SK-N-SH (cell line): Measurements from ENCODE around the gene TYMS. TPM values are rescaled to one million over a fixed set of nuclear protein-coding genes. Genes with fewer than 3 reads are reported as not detected.

ENCODE experiments used
- CTCF ChIA-PET: fragments of 300-600, 350-600 bp; formaldehyde crosslinking; extraction: SDS; loops from one replicate; lab custom pipeline; 2021; lab: Yijun Ruan, JAX
- POLR2A ChIA-PET: fragments of 350-600 bp; sonication (Branson Sonifier 250); formaldehyde crosslinking; extraction: SDS; loops from one replicate; lab custom pipeline; 2020; ENCODE audit warnings: antibody characterized with exemption, inconsistent platforms; lab: Yijun Ruan, JAX
- DNase-seq: peaks from one replicate; pipeline ENCODE4 v3.0.0; 2012
- H2AFZ ChIP-seq: fragments of 200-600 bp; sonication (generic); 2 replicates; pipeline ENCODE4 v1.8.1; 2016; ENCODE audit warnings: antibody characterized with exemption, mild to moderate bottlenecking, low read depth
- H3F3A ChIP-seq: fragments of 200-600 bp; sonication (generic); replicated peaks from 2 replicates; pipeline ENCODE3; 2016; ENCODE audit warnings: antibody characterized with exemption, mild to moderate bottlenecking; ENCODE audit not compliant: insufficient read depth
- H3K27ac ChIP-seq, 2 experiments: fragments of 200-500 bp in 1 of 2; fragments of 200-600 bp in 1 of 2; sonication (Bioruptor generic) in 1 of 2; sonication (generic), shearing (Covaris generic) in 1 of 2; 2 replicates each; pipeline versions ENCODE4 v1.5.1 to v1.6.1; 2014 to 2016; ENCODE audit warnings: low read depth in 2 of 2, inconsistent platforms in 1 of 2, low read length in 1 of 2, mild to moderate bottlenecking in 1 of 2, mixed read lengths in 1 of 2
- H3K27me3 ChIP-seq: fragments of 200-600 bp; sonication (generic), shearing (Covaris generic); 2 replicates; pipeline ENCODE4 v1.6.1; 2016; ENCODE audit warnings: mixed run types; ENCODE audit not compliant: insufficient read depth
- H3K36me3 ChIP-seq, 2 experiments: fragments of 200-500 bp in 1 of 2; fragments of 200-600 bp in 1 of 2; sonication (Bioruptor generic) in 1 of 2; sonication (generic) in 1 of 2; replicated peaks in 1 of 2; 2 replicates each; pipeline versions ENCODE3 to v1.5.1; 2014 to 2016; ENCODE audit warnings: low read length in 1 of 2, mild to moderate bottlenecking in 1 of 2; ENCODE audit not compliant: insufficient read depth in 2 of 2, control insufficient read depth in 1 of 2
- H3K4me1 ChIP-seq, 2 experiments: fragments of 200-500 bp in 1 of 2; fragments of 200-600 bp in 1 of 2; sonication (Bioruptor generic) in 1 of 2; sonication (generic), shearing (Covaris generic) in 1 of 2; 2 replicates each; pipeline versions ENCODE4 v1.5.1 to v1.6.1; 2014 to 2016; ENCODE audit warnings: low read depth in 1 of 2, low read length in 1 of 2, mixed run types in 1 of 2; ENCODE audit not compliant: insufficient read depth in 2 of 2, control insufficient read depth in 1 of 2
- H3K4me2 ChIP-seq: fragments of 200-600 bp; sonication (generic), shearing (Covaris generic); 2 replicates; pipeline ENCODE4 v1.6.1; 2017; ENCODE audit warnings: mixed run types
- H3K4me3 ChIP-seq, 2 experiments: fragments of 200-500 bp in 1 of 2; fragments of 200-600 bp in 1 of 2; sonication (Bioruptor generic) in 1 of 2; sonication (generic), shearing (Covaris generic) in 1 of 2; 2 replicates each; pipeline versions ENCODE4 v1.5.1 to v1.8.1; 2014 to 2016; ENCODE audit warnings: low read depth in 2 of 2, inconsistent platforms in 1 of 2, low read length in 1 of 2, mild to moderate bottlenecking in 1 of 2, mixed read lengths in 1 of 2, moderate library complexity in 1 of 2
- H3K79me2 ChIP-seq: fragments of 200-600 bp; sonication (generic); 2 replicates; pipeline ENCODE4 v1.8.1; 2017; ENCODE audit warnings: mild to moderate bottlenecking; ENCODE audit not compliant: insufficient read depth
- H3K9ac ChIP-seq: fragments of 200-600 bp; sonication (generic); 2 replicates; pipeline ENCODE4 v1.6.1; 2017; ENCODE audit warnings: mixed run types
- H3K9me2 ChIP-seq: fragments of 200-600 bp; sonication (generic); 2 replicates; pipeline ENCODE4 v1.6.1; 2017; ENCODE audit warnings: mixed run types
- H3K9me3 ChIP-seq: fragments of 200-600 bp; sonication (generic); 2 replicates; pipeline ENCODE4 v1.6.1; 2017; ENCODE audit warnings: mixed run types, mild to moderate bottlenecking, moderate library complexity
- H4K20me1 ChIP-seq: fragments of 200-600 bp; sonication (generic); 2 replicates; pipeline ENCODE4 v1.6.1; 2017; ENCODE audit warnings: mild to moderate bottlenecking, mixed run types; ENCODE audit not compliant: insufficient read depth
- CHD2 ChIP-seq: fragments of 150-350 bp; IDR thresholded peaks from 2 replicates; pipeline ENCODE4 v1.6.1; 2018; ENCODE audit warnings: low read length; ENCODE audit not compliant: partially characterized antibody
- CTCF ChIP-seq: fragments of 200-600 bp; sonication (generic); IDR thresholded peaks from 2 replicates; pipeline ENCODE4 v1.6.1; 2017; ENCODE audit warnings: antibody characterized with exemption, mild to moderate bottlenecking, moderate library complexity
- ELF1 ChIP-seq: IDR thresholded peaks from 2 replicates; pipeline ENCODE4 v1.4.0; 2012
- FOXJ3 ChIP-seq: sonication (generic); formaldehyde crosslinking; IDR thresholded peaks from 2 replicates; pipeline ENCODE4 v1.5.1; 2020; ENCODE audit warnings: mild to moderate bottlenecking, missing genetic modification reagents
- GABPA ChIP-seq: IDR thresholded peaks from 2 replicates; pipeline ENCODE4 v1.4.0; 2012; ENCODE audit warnings: low read depth, mild to moderate bottlenecking
- JUND ChIP-seq: IDR thresholded peaks from 2 replicates; pipeline ENCODE4 v1.4.0; 2012
- PBX3 ChIP-seq: IDR thresholded peaks from 2 replicates; pipeline ENCODE4; 2012
- POLR2AphosphoS5 ChIP-seq: IDR thresholded peaks from 2 replicates; pipeline ENCODE4 v1.6.1; 2012; ENCODE audit warnings: low read depth, low read length
- RAD21 ChIP-seq: IDR thresholded peaks from 2 replicates; pipeline ENCODE4 v1.6.1; 2012; ENCODE audit warnings: mild to moderate bottlenecking, low read length
- RCOR1 ChIP-seq: fragments of 150-350 bp; IDR thresholded peaks from 2 replicates; pipeline ENCODE4 v1.6.1; 2017; ENCODE audit warnings: antibody characterized with exemption, low read length
- REST ChIP-seq: IDR thresholded peaks from 2 replicates; pipeline ENCODE4 v1.6.1; 2012; ENCODE audit warnings: mild to moderate bottlenecking, low read depth, low read length, moderate library complexity
- TEAD4 ChIP-seq: IDR thresholded peaks from 2 replicates; pipeline ENCODE4 v1.4.0; 2012; ENCODE audit warnings: mild to moderate bottlenecking, borderline replicate concordance; ENCODE audit not compliant: insufficient read depth
- USF1 ChIP-seq: IDR thresholded peaks from 2 replicates; pipeline ENCODE4 v1.4.0; 2012; ENCODE audit warnings: low read depth, borderline replicate concordance
- YY1 ChIP-seq: IDR thresholded peaks from 2 replicates; pipeline ENCODE4 v1.4.0; 2012; ENCODE audit warnings: low read depth, mild to moderate bottlenecking
- WGBS: methylation state at CpG from one replicate; pipeline ENCODE4 v1.1.6; 2017; ENCODE audit warnings: low lambda C conversion rate; 5-methylcytosine and 5-hydroxymethylcytosine counted together
- polyA plus RNA-seq, 3 experiments: library from polyadenylated mRNA; depleted of rRNA; stranded (reverse); fragments of >200 nt; gene quantifications; 2 replicates each; pipeline ENCODE4 v1.2.3, GENCODE V29; 2012

TYMS gene
- polyA plus RNA-seq, 1 of the 3 experiments (the other 2 are of a cell fraction) = 101 TPM

GRCh38 chr18:666177-666576 lies 8.7 kb downstream of the TYMS start:
- Histone ChIP-seq H3K9ac (no peak overlapping the region), H3K27ac (no peak overlapping the region), H3K4me3 (no peak overlapping the region), H4K20me1 (peaks cover 7% of the 10 kb centered on the region; the same call in 1 of the 2 replicates), H2AFZ (no peak overlapping the region), H3K79me2 (peaks cover 28% of the 10 kb centered on the region), H3K9me3 (no peaks in the 10 kb centered on the region), H3F3A (no peaks in the 10 kb centered on the region), H3K4me2 (no peak overlapping the region), H3K36me3 (peaks cover 28 to 35% of the 10 kb centered on the region in 2 experiments)
- no peak for DNase-seq
- no peak for TF ChIP-seq PBX3
- no peak for TF ChIP-seq YY1
- TF ChIP-seq USF1 = no peak
- no peak for TF ChIP-seq ELF1
- no peak for TF ChIP-seq REST
- TF ChIP-seq CTCF = peak; percentile 30; the same call in 1 of the 2 replicates
- TF ChIP-seq RAD21 = peak; percentile 18; the same call in 1 of the 2 replicates
- no peak for TF ChIP-seq RCOR1
- no peak for TF ChIP-seq POLR2AphosphoS5
- TF ChIP-seq JUND = no peak
- TF ChIP-seq, all 33 proteins: peak for 2
- Histone ChIP-seq H3K27me3 (no peaks in the 10 kb centered on the region), H3K9me2 (no peaks in the 10 kb centered on the region), H3K4me1 (no peaks in the 10 kb centered on the region)
- WGBS = 96% methylated on average over 6 of the region's 8 CpGs
- ChIA-PET POLR2A (no interaction called here), CTCF (interaction anchor here (0.8 kb wide), 1 partner anchor 165 kb away, joined by 4 read pairs; no protein-coding TSS in a partner anchor)

GRCh38 chr18:666628-667027 lies 9.2 kb downstream of the TYMS start:
- Histone ChIP-seq H3K9ac (no peak overlapping the region), H3F3A (no peaks in the 10 kb centered on the region), H4K20me1 (peaks cover 7% of the 10 kb centered on the region; the same call in 1 of the 2 replicates), H3K9me3 (no peaks in the 10 kb centered on the region), H3K9me2 (no peaks in the 10 kb centered on the region), H3K4me3 (no peak overlapping the region), H3K4me2 (no peak overlapping the region), H2AFZ (no peak overlapping the region), H3K27ac (no peak overlapping the region), H3K79me2 (peaks cover 23% of the 10 kb centered on the region), H3K4me1 (no peaks in the 10 kb centered on the region), H3K27me3 (no peaks in the 10 kb centered on the region), H3K36me3 (peaks cover 27 to 35% of the 10 kb centered on the region in 2 experiments)
- ChIA-PET CTCF (interaction anchor here (0.8 kb wide), 1 partner anchor 165 kb away, joined by 4 read pairs; no protein-coding TSS in a partner anchor), POLR2A (no interaction called here)
- 95% methylated on average over 3 of the region's 3 CpGs for WGBS
- DNase-seq = no peak
- TF ChIP-seq GABPA = no peak
- no peak for TF ChIP-seq FOXJ3 (CRISPR knock-in tag)
- no peak for TF ChIP-seq TEAD4
- no peak for TF ChIP-seq RAD21
- TF ChIP-seq JUND = no peak
- TF ChIP-seq POLR2AphosphoS5 = no peak
- no peak for TF ChIP-seq CHD2
